SW 1271 (cell line): ENCODE results near the gene PLBD2.

Experiments used
- DNase-seq, 2 experiments: peaks; one replicate each; lab custom pipeline; 2025; lab: John Stamatoyannopoulos, UW

PLBD2 gene

GRCh38 chr12:113420996-113421595, 62.7 kb downstream of the PLBD2 start:
- DNase-seq = no peak

GRCh38 chr12:113422030-113422885, 63.9 kb downstream of the PLBD2 start, which contains the start of gene SDSL:
Gene SDSL (plus strand): TSS chr12:113422380. CDS start chr12:113427983, 5,603 bp downstream.
- DNase-seq = peak; percentile 79 to 87

- no peak for DNase-seq
Observed at GRCh38 chr12:113422886-113423669, 64.7 kb downstream of the PLBD2 start.

GRCh38 chr12:113424456-113424855, 66.1 kb downstream of the PLBD2 start:
- no peak for DNase-seq

GRCh38 chr12:113424915-113425823, 66.8 kb downstream of the PLBD2 start:
- peak in 1 of 2 experiments; percentile 64 for DNase-seq

- no peak for DNase-seq
Observed at GRCh38 chr12:113425960-113426453, 67.6 kb downstream of the PLBD2 start.

GRCh38 chr12:113427882-113428281, 69.5 kb downstream of the PLBD2 start:
- DNase-seq = no peak

GRCh38 chr12:113428482-113428881, 70.1 kb downstream of the PLBD2 start:
- no peak for DNase-seq

- no peak for DNase-seq
Observed at GRCh38 chr12:113432986-113433385, 74.6 kb downstream of the PLBD2 start.

- DNase-seq = no peak
Observed at GRCh38 chr12:113435367-113435766, 77.0 kb downstream of the PLBD2 start.

GRCh38 chr12:113436586-113436985, 78.2 kb downstream of the PLBD2 start:
- DNase-seq = no peak

GRCh38 chr12:113436993-113437728, 78.8 kb downstream of the PLBD2 start:
- no peak for DNase-seq

- no peak for DNase-seq
Observed at GRCh38 chr12:113437729-113438100, 79.3 kb downstream of the PLBD2 start.

- no peak for DNase-seq
Observed at GRCh38 chr12:113438523-113439300, 80.3 kb downstream of the PLBD2 start.

- no peak for DNase-seq
Observed at GRCh38 chr12:113439301-113439597, 80.9 kb downstream of the PLBD2 start.

- peak in 1 of 2 experiments; percentile 32 for DNase-seq
Observed at GRCh38 chr12:113439606-113440030, 81.2 kb downstream of the PLBD2 start.

GRCh38 chr12:113440336-113440735, 81.9 kb downstream of the PLBD2 start:
- DNase-seq = no peak
